ELR (cell line): ENCODE data around the gene UBXN6.

Experiments
- DNase-seq: peaks from one replicate; pipeline ENCODE4 v3.0.0-alpha.2; 2015; ENCODE audit warnings: low read depth

Gene UBXN6

DNA sequence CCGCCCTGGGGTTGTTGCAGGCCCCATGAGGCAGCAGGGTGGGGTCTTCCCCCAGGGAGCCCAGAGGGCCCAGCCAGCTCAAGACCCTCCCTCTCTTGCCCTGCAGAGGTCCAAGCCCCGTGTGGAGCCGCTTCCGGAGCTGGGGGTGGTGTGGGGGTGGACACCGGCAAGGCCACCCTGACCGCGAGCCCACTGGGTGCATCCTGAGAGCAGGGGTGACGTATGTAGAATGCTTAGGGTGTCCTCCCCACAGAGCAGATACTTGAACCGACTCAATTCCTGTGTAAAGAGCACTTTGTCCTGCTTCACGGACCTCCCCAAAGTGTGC is 14.8 kb downstream of the UBXN6 start:
- DNase-seq = no peak

DNA sequence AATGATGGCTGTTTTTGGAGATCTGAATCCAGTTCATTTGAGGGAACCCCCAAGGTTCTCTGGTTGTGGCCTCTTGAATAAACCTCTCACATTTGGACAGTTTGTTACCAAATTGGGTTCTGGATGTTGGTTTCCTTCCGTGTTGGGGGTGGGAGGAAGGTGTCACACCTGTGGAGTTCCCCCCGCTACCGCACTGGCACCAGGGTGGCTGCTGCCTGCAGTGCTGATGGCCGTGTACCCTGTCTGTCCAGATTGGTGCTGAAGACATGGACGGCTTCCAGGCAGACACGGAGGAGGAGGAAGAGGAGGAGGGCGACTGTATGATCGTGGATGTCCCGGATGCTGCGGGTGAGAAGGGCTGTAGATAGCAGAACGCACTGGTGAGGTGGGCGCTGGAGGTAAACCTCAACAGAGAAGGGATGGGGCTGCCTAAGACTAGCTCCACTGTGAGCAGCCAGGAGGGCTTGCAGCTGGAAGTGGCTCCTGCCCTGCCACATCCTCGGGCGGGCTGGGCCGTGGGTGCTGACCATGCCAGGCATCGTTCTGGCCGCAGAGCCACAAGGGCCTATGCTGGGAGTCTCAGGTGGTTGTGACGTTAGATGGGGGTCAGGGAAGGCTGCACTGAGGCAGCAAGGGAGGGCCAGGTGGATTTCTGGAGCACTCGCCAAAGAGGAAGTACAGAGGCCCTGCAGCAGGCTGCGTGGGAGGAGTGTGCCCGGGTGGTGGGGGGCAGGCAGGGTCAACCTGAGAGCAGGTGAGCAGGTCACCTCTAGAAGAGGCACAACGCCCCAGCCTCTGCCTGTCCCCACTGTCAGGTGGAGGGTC is 15.4 kb downstream of the UBXN6 start:
- no peak for DNase-seq

GRCh38 chr19:4439243-4439642 is 18.4 kb downstream of the UBXN6 start:
- DNase-seq = no peak

GRCh38 chr19:4437103-4437502 is 20.5 kb downstream of the UBXN6 start:
- DNase-seq = no peak

DNA sequence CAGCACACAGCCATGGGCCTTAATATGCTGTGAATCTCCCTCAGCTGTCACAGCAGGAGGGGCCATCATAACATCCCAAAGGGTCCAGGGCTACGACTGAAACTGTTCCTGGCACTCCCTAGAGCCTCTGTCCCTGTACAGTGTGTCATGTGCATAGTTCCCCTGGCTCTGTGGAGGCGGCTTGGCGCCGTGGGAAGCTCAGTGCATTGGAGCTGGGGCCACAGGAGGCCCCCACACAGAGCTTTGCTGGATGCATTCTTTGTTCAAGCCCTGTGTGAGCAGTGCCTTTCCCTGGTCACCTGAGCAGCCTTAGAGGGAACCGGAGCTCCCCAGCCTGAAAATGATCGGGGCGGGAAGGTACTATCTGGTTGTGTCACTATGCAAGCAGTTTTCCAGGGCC is 21.4 kb downstream of the UBXN6 start:
- DNase-seq = no peak

DNA sequence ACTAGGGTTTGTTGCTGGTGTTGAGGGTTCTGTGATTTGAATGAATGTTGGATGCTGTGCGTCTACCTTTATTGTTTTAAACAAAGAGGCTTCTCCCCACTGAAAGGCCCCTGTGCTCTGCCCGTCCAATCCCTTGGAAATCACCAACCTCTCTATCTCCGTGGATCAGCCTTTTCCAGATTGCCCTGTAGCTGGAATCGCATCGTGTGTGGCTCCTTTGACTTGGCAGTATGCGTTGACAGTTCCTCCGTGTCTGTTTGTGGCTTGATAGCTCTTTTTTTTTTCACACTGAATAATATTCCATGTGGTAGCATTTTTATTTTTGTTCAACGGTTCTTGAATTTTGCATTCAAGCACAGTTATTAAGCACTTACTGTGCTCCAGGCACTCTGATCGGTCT is 23.2 kb downstream of the UBXN6 start:
- no peak for DNase-seq

- no peak for DNase-seq
Observed at GRCh38 chr19:4432918-4433506, 24.6 kb downstream of the UBXN6 start.

DNA sequence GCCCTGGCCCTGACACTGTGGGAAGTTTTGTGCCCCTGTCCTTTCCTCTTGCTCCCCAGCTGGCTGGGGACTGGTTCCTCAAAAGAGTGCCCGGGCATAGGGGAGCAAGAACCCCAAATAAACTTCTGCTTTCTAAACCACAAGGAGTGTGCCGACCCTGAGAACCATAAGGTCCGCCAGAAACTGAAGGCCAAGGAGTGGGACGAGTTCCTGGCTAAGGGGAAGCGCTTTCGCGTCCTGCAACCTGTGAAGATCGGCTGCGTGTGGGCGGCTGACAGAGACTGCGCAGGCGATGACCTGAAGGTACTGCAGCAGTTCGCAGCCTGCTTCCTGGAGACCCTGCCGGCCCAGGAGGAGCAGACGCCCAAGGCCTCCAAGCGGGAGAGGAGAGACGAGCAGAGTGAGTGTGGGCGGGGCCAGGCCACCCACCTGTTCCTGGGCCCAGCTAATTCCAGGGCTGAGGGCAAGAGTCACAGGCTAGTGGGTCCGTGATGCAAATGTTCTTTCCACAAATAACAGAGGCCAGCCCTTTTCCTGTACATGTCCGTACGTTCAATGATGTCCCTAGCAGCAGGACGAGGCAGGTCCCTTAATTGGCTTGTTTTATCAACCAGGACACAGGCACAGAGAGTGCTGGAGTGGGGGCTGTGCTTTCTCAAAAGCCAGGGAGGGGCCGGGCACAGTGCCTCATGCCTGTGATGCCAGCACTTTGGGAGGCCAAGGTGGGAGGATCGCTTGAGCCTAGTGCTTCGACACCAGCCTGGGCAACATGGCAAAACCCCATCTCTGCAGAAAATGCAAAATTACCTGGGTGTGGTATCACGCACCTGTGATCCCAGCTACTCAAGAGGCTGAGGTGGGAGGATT is 25.6 kb downstream of the UBXN6 start:
- DNase-seq = no peak

DNA sequence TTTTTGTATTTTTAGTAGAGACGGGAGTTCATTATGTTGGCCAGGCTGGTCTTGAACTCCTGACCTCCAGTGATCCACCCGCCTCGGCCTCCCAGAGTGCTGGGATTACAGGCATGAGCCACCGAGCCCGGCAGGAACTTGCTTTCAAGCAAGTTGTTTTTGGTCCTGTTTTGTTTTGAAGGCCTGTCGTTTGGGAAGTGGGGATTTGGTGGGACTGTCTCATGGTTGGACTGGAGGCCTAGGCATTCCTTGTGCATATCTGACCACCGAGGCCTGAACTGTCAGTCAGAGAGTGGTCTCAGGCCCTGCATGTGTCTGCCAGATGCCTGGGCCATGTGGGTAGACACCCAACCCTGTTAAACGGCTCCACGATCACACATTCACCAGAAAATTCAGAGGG is 26.3 kb downstream of the UBXN6 start:
- DNase-seq = no peak

- no peak for DNase-seq
Observed at GRCh38 chr19:4430760-4431159, 26.8 kb downstream of the UBXN6 start.

- no peak for DNase-seq
Observed at GRCh38 chr19:4429771-4430171, 27.8 kb downstream of the UBXN6 start.

DNA sequence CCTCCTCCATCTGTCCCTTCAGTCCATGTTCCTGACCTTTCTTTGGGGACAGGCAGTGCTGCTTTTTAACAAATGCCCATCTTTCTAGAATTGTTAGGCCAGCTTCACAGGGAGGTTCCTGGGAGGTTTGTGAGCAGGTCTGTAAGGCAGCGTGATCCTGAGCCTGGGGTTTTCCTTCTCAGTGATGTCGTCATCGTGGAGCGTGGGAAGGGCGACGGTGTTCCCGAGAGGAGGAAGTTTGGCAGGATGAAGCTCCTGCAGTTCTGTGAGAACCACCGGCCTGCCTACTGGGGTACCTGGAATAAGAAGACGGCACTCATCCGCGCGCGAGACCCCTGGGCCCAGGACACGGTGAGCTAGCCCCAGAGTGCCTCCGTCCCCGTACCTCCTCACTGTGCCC is 28.3 kb downstream of the UBXN6 start:
- no peak for DNase-seq

DNA sequence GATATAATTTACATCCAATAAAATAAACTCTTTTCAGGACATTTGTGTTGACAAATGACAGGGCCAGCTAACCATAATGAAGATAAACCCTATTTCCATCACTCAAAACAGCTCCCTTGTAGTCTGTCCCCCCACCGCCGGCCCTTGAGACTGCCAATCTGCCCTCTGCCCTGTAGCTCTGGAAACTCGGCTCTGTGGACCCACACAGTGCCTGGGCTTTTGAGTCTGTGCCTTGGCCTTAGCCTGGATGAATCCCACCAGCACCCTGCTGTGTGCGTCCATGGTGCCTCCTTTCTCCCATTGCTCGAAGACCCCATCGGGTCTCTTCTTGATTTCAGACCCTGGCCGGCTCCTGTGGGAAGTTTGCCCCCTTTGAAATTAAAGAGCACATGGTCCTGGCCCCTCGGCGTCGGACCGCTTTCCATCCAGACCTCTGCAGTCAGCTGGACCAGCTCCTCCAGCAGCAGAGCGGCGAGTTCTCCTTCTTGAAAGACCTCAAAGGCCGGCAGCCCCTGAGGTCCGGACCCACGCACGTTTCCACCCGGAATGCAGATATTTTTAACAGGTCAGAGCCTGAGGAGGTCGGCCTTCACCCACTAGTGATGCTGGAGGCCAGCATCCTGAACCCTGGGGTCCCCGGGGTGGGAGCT is 29.1 kb downstream of the UBXN6 start:
- no peak for DNase-seq

DNA sequence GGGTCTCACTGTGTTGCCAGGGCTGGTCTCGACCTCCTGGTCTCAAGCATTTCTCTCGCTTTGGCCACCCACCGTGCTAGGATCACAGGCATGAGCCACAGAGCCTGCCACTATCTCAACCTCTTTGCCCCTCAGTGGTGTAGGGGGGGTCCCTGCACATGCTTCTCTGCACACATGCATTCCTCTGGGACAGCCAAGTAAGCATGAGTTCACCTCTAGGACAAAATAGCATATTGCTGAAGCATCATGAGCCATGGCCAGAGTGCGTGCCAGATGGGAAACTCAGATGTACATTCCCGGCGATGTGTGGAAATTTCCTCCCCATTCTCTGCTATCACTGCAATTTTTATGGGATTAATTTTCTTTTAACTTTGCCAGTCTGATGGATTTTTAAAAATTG is 32.1 kb downstream of the UBXN6 start:
- peak; percentile 96 for DNase-seq

DNA sequence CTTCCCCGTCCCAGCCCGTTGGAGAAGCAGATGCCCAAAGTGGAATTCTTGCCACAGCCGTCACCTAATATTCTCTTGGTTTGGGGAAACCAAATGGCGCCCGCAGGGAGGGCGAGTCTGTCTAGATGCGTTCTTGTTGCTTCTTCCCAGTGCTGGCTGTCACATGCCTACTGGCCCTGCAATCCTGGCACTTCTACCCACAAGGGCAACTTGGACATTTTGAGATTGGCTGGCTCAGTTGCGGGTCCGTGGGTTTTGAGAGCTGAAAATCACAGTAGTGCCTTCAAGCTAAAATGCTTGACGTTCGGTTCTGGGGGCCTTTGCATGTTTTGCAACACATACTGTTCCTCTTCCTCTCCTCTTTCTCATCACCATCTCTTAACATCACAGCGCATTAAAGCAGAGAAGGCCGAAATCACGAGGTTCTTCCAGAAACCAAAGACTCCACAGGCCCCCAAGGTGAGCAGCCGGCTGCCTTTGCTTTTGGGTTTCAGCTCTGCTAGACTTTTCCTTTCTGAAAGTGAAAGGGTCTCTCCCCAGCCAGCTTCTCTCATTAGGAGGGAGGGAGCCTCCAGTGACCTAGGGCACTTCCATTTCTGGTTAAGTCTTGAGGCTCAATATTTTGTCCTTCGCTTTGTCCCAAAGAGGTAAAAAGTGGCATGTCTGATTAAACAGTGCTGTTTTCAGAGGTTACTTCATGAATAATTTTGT is 34.0 kb downstream of the UBXN6 start:
- no peak for DNase-seq

- no peak for DNase-seq
Observed at GRCh38 chr19:4416268-4416667, 41.3 kb downstream of the UBXN6 start.

GRCh38 chr19:4415352-4415751 is 42.2 kb downstream of the UBXN6 start:
- DNase-seq = no peak

DNA sequence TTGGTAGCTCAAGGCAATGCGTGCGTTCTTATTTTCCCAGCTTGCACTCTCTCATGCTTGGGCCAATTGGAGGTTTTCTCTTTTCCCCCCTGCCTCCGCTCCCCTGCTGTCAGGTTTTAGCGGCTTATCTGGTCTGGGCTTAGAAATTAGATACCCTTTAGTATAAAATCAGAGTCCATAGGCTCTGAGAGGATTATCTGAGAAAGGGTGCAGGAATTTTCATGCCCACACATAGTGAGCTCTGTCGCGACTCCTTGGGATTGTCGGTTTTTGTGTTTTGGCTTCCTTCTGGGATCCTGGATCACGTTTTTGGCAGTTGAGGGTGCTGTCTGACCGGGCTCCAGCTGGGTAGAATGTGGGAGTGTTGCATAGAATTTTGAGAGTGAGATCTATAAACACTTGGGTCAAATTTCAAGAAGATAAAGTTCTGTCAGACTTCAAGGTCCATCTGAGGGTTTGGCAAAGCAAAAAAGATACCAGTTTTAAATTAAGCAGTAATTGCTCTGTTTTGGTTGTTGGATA is 42.7 kb downstream of the UBXN6 start:
- DNase-seq = no peak

GRCh38 chr19:4414144-4414799 is 43.3 kb downstream of the UBXN6 start:
- DNase-seq = peak; percentile 58

DNA sequence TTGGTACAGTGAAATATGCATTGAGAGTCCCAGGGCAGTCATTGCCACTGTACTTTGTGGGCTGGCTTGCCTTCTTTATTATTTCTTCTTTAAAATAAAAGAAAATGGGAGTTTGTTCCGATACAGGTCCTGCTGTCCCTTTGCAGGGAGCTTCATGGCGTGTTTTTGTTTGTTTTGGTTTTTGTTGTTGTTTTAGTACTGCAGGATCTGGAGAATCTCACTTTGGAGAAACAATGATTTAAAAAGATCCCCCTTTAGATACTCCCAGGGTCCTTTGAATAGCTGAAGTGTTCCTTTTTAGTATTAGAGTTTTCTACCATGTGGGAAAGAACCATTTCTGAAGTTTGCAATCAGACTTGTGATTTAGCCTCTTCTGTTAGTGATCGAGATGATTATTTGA is 44.0 kb downstream of the UBXN6 start:
- no peak for DNase-seq
